ENCODE results near the gene KCNN4. TPM values are rescaled to one million over a fixed set of nuclear protein-coding genes. Genes with fewer than 3 reads are reported as not detected.
A peak's percentile ranks its signal among the peaks of the same experiment; 100 is the strongest.

Gene KCNN4
- total and polyA plus RNA-seq, 10 of the 15 experiments (the other 5 are each of a cell fraction or from before 2014, with no cell fraction given) = 1.4 to 112 (median 77.9) TPM

GRCh38 chr19:43754503-43755255 is 26.1 kb downstream of the KCNN4 start, which contains the start of gene SMG9 (continued):
- no peak for TF ChIP-seq ZBTB11 (CRISPR knock-in tag; IDR thresholded peaks at IDR 0.05)
- TF ChIP-seq ESRRA (IDR thresholded peaks at IDR 0.05; ENCODE audit: low read length) = no peak
- TF ChIP-seq CEBPB (IDR thresholded peaks at IDR 0.05; ENCODE audit: borderline replicate concordance in 1 of 2, low read depth in 2 of 2, low read length in 2 of 2) = no peak
- TF ChIP-seq MXI1 (IDR thresholded peaks at IDR 0.05; ENCODE audit: low read depth, low read length) = peak; percentile 30; the same call in 1 of the 2 replicates
- no peak for TF ChIP-seq ZBTB33 (IDR thresholded peaks at IDR 0.05)
- peak in 1 of 2 experiments; percentile 75; a peak in 2 of 3 replicates for TF ChIP-seq EGR1 (IDR thresholded peaks at IDR 0.05; ENCODE audit: borderline replicate concordance in 1 of 2, low read depth in 2 of 2, low read length in 2 of 2)
- no peak; the same call in 1 of the 2 replicates for TF ChIP-seq USF2 (IDR thresholded peaks at IDR 0.05; ENCODE audit: borderline replicate concordance, low read depth, low read length)
- TF ChIP-seq ZNF384 (IDR thresholded peaks at IDR 0.05; ENCODE audit: borderline replicate concordance, low read depth, low read length) = no peak
- TF ChIP-seq SKIL (IDR thresholded peaks at IDR 0.05; ENCODE audit: low read depth, poor library complexity, severe bottlenecking) = no peak
- TF ChIP-seq SIN3A (IDR thresholded peaks at IDR 0.05; ENCODE audit: low read depth, low read length) = peak; percentile 20
- no peak; the same call in none of the 2 replicates for TF ChIP-seq CBFB (IDR thresholded peaks at IDR 0.05; ENCODE audit: low read depth)
- no peak for TF ChIP-seq JUNB (IDR thresholded peaks at IDR 0.05)
- TF ChIP-seq CREB1 (IDR thresholded peaks at IDR 0.05; ENCODE audit: low read depth) = peak; percentile 39; the same call in 1 of the 2 replicates
- TF ChIP-seq FOXK2 (IDR thresholded peaks at IDR 0.05) = no peak
- no peak for TF ChIP-seq ZBED1 (IDR thresholded peaks at IDR 0.05; ENCODE audit: borderline replicate concordance)
- no peak; the same call in 1 of the 2 replicates for TF ChIP-seq SMC3 (IDR thresholded peaks at IDR 0.05; ENCODE audit: borderline replicate concordance, low read length)
- no peak for TF ChIP-seq USF1 (IDR thresholded peaks at IDR 0.05; ENCODE audit: borderline replicate concordance, extremely low read length, insufficient read depth, low read depth, low read length)
- TF ChIP-seq IRF4 (IDR thresholded peaks at IDR 0.05; ENCODE audit: low read depth, low read length) = no peak
- TF ChIP-seq YBX1 (IDR thresholded peaks at IDR 0.05) = no peak
- no peak; the same call in 1 of the 2 replicates for TF ChIP-seq FOXM1 (IDR thresholded peaks at IDR 0.05; ENCODE audit: low read depth, low read length)
